GM19238 (cell line): ENCODE measurements around the gene AP2A2.

Experiments
- DNase-seq: peaks from one replicate; pipeline ENCODE4 v3.0.0; 2011; ENCODE audit warnings: low spot score; ENCODE audit not compliant: insufficient read length

AP2A2 gene

DNA sequence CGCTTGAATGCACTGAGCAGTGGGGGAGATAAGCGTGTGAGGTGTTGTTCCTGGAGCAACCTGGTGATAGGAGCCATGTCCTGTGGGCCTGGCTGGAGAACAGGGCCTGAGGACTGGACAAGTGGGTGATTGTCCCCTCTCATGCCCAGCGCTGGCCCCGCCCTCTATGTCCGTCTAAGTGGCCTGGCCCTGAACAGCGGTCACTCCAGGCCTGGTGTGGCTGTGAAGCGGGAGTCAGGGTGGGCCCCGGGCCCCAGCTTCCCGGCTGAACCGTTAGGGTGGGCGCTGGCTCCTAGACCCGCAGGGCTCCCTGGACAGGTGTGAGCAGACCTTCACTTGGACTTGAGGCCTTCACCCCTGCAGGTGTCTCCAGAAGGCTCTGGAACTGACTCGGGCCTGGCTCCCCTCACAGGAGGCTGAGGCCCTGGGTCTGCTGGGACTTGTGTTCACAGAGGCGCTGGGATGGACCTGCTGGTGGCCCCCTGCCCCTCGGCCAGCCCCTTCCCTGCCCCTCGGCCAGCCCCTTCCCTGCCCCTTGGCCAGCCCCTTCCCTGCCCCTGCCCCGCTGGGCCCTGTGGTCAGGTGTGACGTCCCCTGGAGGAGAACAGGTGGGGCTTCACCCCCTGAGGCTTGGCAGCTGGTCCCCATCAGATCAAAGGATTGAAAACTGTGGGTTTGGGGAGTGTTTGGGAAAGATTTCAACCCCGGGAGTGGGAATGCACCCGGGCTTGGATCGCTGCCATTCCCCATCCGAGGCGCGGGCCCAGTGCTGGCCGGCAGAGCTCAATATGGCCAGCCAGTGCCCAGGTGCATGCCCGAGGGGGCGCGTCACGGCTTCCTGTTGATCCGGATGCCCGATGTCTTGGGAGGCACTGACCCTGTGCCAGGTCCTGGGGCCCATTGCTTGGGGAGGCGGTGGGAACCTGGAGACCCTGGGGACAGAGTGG, 114.1 kb downstream of the AP2A2 start:
- DNase-seq, result no peak

DNA sequence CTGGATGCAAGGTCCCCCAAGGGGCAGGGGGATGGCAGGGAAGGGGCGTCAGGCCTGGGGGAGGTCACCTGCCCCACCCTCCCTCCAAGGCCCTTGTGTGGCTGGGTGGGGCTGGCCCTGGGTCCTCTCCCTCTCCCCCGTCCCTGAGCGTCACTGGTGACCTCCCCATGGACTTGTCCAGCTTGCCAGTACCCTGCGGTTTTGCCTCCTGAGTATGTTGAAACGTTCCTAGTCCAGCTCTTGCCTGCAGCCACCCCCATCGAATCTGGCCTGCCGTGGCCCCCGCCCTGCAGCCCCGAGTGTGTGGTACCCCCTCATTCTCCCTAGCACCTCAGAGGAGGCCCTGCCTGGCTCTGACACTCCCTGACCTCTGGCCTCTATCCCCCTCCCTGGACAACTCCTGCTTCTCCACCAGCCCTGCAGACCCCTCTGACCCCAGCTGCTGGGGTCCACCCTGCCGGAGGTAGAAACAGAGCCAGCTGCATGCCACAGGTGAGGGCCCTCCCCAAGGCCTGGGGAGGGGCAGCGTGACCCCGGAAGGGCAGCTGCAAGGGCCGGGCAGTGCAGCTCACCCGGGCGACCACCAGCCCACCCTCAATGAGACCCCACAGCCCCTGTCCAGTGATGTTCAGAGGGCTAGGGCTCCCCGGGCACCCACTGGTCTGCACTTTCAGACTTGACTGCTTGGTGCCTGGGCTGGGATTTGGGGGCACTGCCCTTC, 114.9 kb downstream of the AP2A2 start:
- no peak for DNase-seq

DNA sequence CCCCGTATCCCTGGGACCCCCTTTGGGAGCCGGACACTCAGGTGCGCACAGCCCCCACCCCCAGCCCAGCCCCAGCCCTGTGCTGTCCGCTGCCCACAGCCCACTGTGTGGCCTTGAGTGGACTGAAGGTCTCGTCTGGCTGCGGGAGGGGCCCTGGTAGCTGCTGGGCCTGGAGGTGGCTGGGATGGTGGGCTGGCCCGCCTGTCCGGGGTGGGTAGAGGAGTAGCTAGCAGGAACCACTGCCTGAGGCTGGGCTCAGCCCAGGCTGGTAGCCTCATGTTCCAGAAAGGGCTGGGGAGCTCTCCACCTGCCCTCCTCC, 115.4 kb downstream of the AP2A2 start:
- DNase-seq, result no peak

- no peak for DNase-seq
These were observed 115.8 kb downstream of the AP2A2 start for GRCh38 chr11:1041471-1041870.

- no peak for DNase-seq
These were observed 116.4 kb downstream of the AP2A2 start for GRCh38 chr11:1041936-1042608.

DNA sequence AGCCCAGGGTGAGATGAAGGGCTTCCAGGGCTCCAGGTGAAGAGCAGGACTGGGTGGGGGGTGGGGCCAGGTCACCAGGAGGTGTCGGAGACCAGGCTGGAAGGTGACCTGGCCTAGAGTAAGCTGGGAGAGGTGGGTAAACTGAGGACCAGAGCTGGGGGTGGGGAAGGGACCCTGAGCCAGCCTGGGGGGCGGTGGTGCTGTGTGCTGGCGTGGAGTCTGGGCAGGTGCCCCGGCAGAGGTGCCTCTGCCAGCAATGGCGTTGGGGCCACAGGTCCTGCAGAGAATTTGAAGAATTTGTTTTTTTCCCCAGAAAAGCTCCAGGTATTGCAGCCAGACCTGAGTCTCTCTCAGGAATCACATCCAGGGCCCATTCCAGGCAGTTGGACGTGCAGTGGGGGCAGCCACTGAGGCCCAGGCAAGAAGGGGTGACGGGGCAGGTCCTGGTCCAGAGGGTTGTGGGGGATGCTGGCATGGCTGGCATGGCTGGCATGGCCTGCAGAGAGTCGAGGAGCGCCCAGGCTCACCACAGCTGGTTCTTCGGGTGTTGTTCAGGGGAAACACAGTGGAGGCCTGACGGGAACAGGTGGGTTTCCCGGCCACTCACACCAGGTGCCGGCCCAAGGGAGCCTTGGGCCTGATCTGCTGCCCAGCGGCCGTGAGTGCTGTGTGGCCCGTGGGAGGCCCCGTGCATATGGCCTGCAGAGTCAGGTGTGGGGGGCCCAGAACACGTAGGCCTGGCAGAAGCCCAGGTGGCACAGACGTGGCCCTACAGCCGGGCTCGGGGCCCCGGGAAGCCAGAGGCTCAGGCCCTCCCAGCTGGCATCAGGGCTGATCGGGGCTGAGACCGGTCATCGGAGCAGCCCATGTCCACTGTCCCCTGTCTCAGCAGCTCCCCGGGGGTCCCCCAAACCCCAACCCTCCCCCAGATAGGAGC, 117.2 kb downstream of the AP2A2 start:
- no peak for DNase-seq

GRCh38 chr11:1043563-1044096, 118.0 kb downstream of the AP2A2 start:
- DNase-seq, result no peak

GRCh38 chr11:1044160-1044559, 118.5 kb downstream of the AP2A2 start:
- no peak for DNase-seq

DNA sequence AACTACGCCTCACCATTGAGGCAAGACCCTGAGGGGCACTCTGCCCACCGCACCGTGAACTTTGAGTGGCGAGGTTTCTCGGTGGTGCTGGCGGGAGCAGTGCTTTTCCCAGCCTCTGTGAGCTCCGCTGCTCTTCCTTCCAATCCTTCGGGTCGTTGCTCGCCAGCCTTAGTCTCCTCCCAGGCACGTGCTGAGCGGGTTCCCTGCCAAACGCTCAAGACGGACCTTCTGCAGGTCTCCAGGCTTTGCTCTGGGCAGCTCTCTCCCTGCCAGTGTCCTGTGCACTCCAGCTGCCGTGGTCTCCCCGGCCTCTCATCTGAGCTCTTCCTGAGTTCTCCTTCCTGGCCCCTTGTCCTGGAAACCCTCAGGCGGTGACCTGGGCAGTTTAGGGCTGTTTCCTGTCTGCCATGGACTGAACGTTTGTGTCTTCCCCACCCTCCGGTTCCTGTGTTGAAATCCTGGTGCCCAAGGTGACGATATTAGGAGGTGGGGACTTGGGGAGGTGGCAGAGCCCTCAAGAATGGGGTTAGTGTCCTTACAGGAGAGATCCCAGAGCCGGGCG, 122.0 kb downstream of the AP2A2 start:
- DNase-seq, result no peak

GRCh38 chr11:1048375-1049070, 122.9 kb downstream of the AP2A2 start:
- DNase-seq, result no peak

GRCh38 chr11:1049071-1049405, 123.4 kb downstream of the AP2A2 start:
- DNase-seq, result no peak

DNA sequence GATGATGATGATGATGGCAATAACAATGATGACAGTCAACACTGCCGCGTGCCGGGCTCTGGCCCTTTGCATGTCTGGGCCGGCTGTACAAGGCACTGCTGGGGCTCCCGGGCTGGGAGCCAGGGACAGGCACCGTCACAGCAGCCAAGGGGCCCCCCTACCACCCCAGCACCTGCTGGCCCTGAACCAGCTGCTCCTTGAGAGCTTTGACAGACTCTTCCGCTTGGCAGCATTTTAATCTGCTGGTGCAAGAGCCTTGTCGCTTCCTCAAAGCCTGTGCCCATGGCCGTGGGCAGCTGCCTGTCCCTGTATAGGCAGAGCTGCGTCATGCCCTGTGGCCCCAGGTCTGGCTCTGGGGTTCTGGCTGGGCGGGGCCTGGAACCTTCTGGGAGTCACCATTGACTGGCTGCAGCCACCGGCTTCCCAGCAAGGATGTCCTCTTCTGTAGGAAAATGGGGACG, 123.8 kb downstream of the AP2A2 start:
- no peak for DNase-seq

GRCh38 chr11:1049911-1050580, 124.4 kb downstream of the AP2A2 start:
- no peak for DNase-seq

DNA sequence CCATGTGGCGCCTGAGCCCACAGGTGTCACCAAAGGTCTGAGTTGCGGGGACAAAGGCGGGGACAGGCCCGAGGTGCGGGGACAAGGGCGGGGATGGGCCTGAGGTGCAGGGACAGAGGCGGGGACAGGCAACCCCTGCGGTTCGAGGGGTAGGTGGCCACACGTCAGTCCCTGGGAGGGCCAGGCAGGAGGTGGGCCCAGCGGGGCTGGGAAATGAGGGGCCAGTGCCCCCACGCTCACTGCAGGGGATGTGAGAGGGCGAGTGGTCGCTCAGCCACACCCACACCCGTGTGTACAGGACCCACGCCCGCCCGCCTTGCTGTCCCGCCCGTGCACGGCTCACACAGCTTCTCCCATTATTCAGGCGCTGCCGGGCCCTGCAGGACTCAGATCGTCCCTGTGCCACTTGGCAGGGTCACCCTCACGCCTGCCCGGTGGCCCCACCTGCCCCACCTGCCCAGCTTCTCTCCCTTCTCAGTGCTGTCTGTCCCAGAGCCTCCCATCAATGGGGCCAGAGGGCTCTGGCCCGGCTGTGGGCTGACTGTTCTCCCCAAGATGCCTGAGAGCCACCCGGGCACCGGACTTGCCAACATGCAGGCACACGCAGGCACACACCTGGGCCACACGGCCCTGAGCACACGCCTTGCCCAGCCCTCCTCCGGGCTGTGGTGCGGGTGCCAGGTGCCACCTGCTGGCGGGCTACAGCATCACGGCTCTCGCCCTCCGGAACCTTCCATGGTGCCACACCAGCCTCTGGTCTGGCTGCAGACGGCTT, 125.1 kb downstream of the AP2A2 start:
- DNase-seq, result peak; percentile 93

DNA sequence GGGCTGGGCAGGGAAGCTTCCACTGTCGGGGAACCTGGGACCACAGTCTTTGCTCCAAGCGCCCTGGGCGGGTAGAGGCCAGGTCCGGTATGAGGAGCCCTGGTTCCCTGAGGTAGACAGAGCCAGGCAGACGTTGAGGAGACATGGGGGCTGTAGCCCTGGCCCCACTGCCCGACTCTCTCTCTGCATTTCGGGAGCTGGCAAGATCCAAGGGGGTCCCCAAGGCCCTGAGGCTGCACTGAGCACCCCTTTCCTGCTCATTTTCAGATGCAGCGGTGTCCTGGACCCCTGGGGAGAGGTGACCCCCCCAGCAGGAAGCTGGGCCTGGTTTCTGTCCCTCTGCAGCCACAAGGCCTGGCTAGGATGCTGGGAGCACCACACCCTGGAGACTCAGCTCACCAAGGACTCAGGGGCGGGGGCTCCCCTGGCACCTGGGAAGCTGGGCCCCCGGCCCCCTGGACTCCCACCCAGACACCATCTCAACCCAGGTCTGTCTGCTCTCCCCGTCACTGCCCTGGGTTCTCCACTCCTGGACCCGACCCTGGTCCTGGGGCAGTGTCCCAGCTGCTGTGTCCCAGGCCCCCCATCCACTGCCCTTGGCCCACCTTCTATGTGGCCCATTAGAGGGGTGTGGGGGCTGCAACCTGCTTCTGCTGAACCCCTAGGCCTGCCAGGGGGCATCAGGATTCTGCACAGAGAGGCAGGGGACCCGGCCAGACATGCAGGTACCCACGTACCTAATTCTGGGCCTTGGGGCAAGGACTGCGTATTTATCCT, 125.9 kb downstream of the AP2A2 start:
- no peak for DNase-seq

- no peak for DNase-seq
These were observed 126.7 kb downstream of the AP2A2 start for GRCh38 chr11:1052133-1053011.
